NB4 (cell line): ENCODE data around the gene TFCP2L1.

Source experiments
- DNase-seq: peaks from one replicate; pipeline ENCODE4 v3.0.0; 2010; ENCODE audit warnings: low read depth
- H3K4me3 ChIP-seq: one replicate; pipeline ENCODE4 v1.5.1; 2011; ENCODE audit warnings: mild to moderate bottlenecking, low read depth, low read length, moderate library complexity
- CTCF ChIP-seq: IDR thresholded peaks from one replicate; pipeline ENCODE4 v1.5.1; 2012; ENCODE audit warnings: low read depth, low read length
- MAX ChIP-seq: IDR thresholded peaks from 2 replicates; pipeline ENCODE4 v1.6.1; 2011; ENCODE audit warnings: low read depth, low read length
- MYC ChIP-seq: IDR thresholded peaks from 2 replicates; pipeline ENCODE4 v1.6.1; 2011; ENCODE audit warnings: low read depth, low read length
- POLR2A ChIP-seq: IDR thresholded peaks from 2 replicates; pipeline ENCODE4 v1.6.1; 2011; ENCODE audit warnings: mild to moderate bottlenecking; ENCODE audit not compliant: insufficient read length; ENCODE audit errors: extremely low read depth

The TFCP2L1 gene

GRCh38 chr2:121195036-121195435 lies 90.0 kb downstream of the TFCP2L1 start:
- H3K4me3 ChIP-seq, result no peak overlapping the region
- no peak for DNase-seq

GRCh38 chr2:121194626-121195025 lies 90.4 kb downstream of the TFCP2L1 start:
- TF ChIP-seq MYC, result no peak
- TF ChIP-seq CTCF, result no peak
- TF ChIP-seq POLR2A, result no peak
- no peak for TF ChIP-seq MAX
- no peak overlapping the region for H3K4me3 ChIP-seq

More at GRCh38 chr2:121195036-121195435, 90.0 kb downstream of the TFCP2L1 start:
- no peak for TF ChIP-seq MAX
- no peak for TF ChIP-seq CTCF
- no peak for TF ChIP-seq POLR2A
- no peak for TF ChIP-seq MYC

GRCh38 chr2:121193185-121193584 lies 91.8 kb downstream of the TFCP2L1 start:
- TF ChIP-seq CTCF, result no peak
- no peak for TF ChIP-seq MAX
- no peak for TF ChIP-seq MYC
- no peak for TF ChIP-seq POLR2A
- H3K4me3 ChIP-seq, result no peak overlapping the region

More at GRCh38 chr2:121194626-121195025, 90.4 kb downstream of the TFCP2L1 start:
- no peak for DNase-seq

GRCh38 chr2:121192576-121192975 lies 92.4 kb downstream of the TFCP2L1 start:
- no peak overlapping the region for H3K4me3 ChIP-seq
- TF ChIP-seq MAX, result no peak
- no peak for TF ChIP-seq MYC
- no peak for TF ChIP-seq CTCF
- TF ChIP-seq POLR2A, result no peak
- no peak for DNase-seq

More at GRCh38 chr2:121193185-121193584, 91.8 kb downstream of the TFCP2L1 start:
- DNase-seq, result no peak

- peak; percentile 18 for DNase-seq
- no peak for TF ChIP-seq CTCF
- no peak for TF ChIP-seq MAX
- no peak for TF ChIP-seq MYC
- no peak for TF ChIP-seq POLR2A
- no peak overlapping the region for H3K4me3 ChIP-seq
Measured at GRCh38 chr2:121191191-121192170, 93.5 kb downstream of the TFCP2L1 start.
